ENCODE data around the gene ANGEL2.

- TF ChIP-seq CTCF (IDR thresholded peaks at IDR 0.05; ENCODE audit: low read depth, low read length), result no peak
- no peak for TF ChIP-seq EZH2phosphoT487 (IDR thresholded peaks at IDR 0.05; ENCODE audit: low read depth)
Measured at GRCh38 chr1:212970085-212970484, 45.6 kb downstream of the ANGEL2 start.

All from OCI-LY3 (cell line).